ENCODE data around the gene METTL26. TPM values are rescaled to one million over a fixed set of nuclear protein-coding genes. Genes with fewer than 3 reads are reported as not detected.

METTL26 gene
- total RNA-seq, 1 donor from 2014 or later = 101 TPM

- DNase-seq (ENCODE audit: low read depth, low spot score) = no peak
Observed at GRCh38 chr16:638836-639235, 2.7 kb upstream of the METTL26 start.

GRCh38 chr16:638034-638543 lies 2.0 kb upstream of the METTL26 start:
- DNase-seq (ENCODE audit: low read depth, low spot score) = no peak

- peak; percentile 59 for DNase-seq (ENCODE audit: low read depth, low spot score)
Observed at GRCh38 chr16:637081-638018, 1.2 kb upstream of the METTL26 start.

- no peak for DNase-seq (ENCODE audit: low read depth, low spot score)
Observed at GRCh38 chr16:635573-636205, 416 bp downstream of the METTL26 start.

- no peak for DNase-seq (ENCODE audit: low read depth, low spot score)
Observed at GRCh38 chr16:634996-635395, 1.1 kb downstream of the METTL26 start.

- DNase-seq (ENCODE audit: low read depth, low spot score) = no peak
Observed at GRCh38 chr16:634051-634670, 1.9 kb downstream of the METTL26 start.

- DNase-seq (ENCODE audit: low read depth, low spot score) = no peak
Observed at GRCh38 chr16:633336-634050, 2.6 kb downstream of the METTL26 start.

GRCh38 chr16:632486-633335 lies 3.4 kb downstream of the METTL26 start:
- no peak for DNase-seq (ENCODE audit: low read depth, low spot score)

- no peak for DNase-seq (ENCODE audit: low read depth, low spot score)
Observed at GRCh38 chr16:631808-632358, 4.2 kb downstream of the METTL26 start.

- DNase-seq (ENCODE audit: low read depth, low spot score) = no peak
Observed at GRCh38 chr16:630815-631405, 5.2 kb downstream of the METTL26 start, which contains the start of gene WFIKKN1. Gene WFIKKN1 (plus strand): TSS chr16:630985. CDS start chr16:631254, 269 bp downstream.

- DNase-seq (ENCODE audit: low read depth, low spot score) = no peak
Observed at GRCh38 chr16:630249-630814, 5.8 kb downstream of the METTL26 start.

- no peak for DNase-seq (ENCODE audit: low read depth, low spot score)
Observed at GRCh38 chr16:629833-630248, 6.3 kb downstream of the METTL26 start.

- no peak for DNase-seq (ENCODE audit: low read depth, low spot score)
Observed at GRCh38 chr16:629185-629832, 6.8 kb downstream of the METTL26 start.

- DNase-seq (ENCODE audit: low read depth, low spot score) = no peak
Observed at GRCh38 chr16:628321-629061, 7.6 kb downstream of the METTL26 start.

GRCh38 chr16:627454-628239 lies 8.5 kb downstream of the METTL26 start:
- DNase-seq (ENCODE audit: low read depth, low spot score) = no peak

- DNase-seq (ENCODE audit: low read depth, low spot score) = peak; percentile 80
Observed at GRCh38 chr16:626787-627453, 9.2 kb downstream of the METTL26 start.

All from pulmonary artery endothelial cell (primary cell).